ENCODE results near the gene SKOR2. TPM values are rescaled to one million over a fixed set of nuclear protein-coding genes. Genes with fewer than 3 reads are reported as not detected.

The SKOR2 gene
- total and polyA plus RNA-seq, 2 of the 4 experiments (the other 2 are of a cell fraction) = not detected

- peaks cover 28% of the 10 kb centered on the region for H3K27me3 ChIP-seq (ENCODE audit: control insufficient read depth, insufficient read depth, low read length)
- no peak overlapping the region for H2AK9ac ChIP-seq (replicated peaks; ENCODE audit: low read depth, low read length, poor library complexity)
- DNase-seq = no peak
- no peak overlapping the region for H3K9ac ChIP-seq (ENCODE audit: low read depth, low read length)
- no peak overlapping the region for H3K4me2 ChIP-seq (ENCODE audit: low read depth, low read length)
- TF ChIP-seq FOS (IDR thresholded peaks at IDR 0.05; ENCODE audit: low read depth, low read length) = no peak
- TF ChIP-seq RAD21 (IDR thresholded peaks at IDR 0.05; ENCODE audit: low read length) = no peak
- no peak for TF ChIP-seq RFX5 (IDR thresholded peaks at IDR 0.05; ENCODE audit: low read depth, low read length)
- TF ChIP-seq CEBPB (IDR thresholded peaks at IDR 0.05; ENCODE audit: low read depth, low read length) = no peak
- no peak for TF ChIP-seq USF2 (IDR thresholded peaks at IDR 0.05; ENCODE audit: low read depth, low read length)
- TF ChIP-seq NFE2L2 (IDR thresholded peaks at IDR 0.05; ENCODE audit: low read depth, low read length) = no peak
- TF ChIP-seq ELK1 (IDR thresholded peaks at IDR 0.05; ENCODE audit: borderline replicate concordance, low read depth, low read length) = no peak
- TF ChIP-seq CHD1 (IDR thresholded peaks at IDR 0.05; ENCODE audit: low read depth, low read length) = no peak
- TF ChIP-seq MAZ (IDR thresholded peaks at IDR 0.05; ENCODE audit: borderline replicate concordance, low read depth, low read length) = no peak
- TF ChIP-seq MXI1 (IDR thresholded peaks at IDR 0.05; ENCODE audit: borderline replicate concordance, low read depth, low read length) = no peak
- TF ChIP-seq RCOR1 (IDR thresholded peaks at IDR 0.05; ENCODE audit: insufficient replicate concordance, low read length) = no peak
- TF ChIP-seq BHLHE40 (IDR thresholded peaks at IDR 0.05; ENCODE audit: low read depth, low read length) = no peak
- no peak for TF ChIP-seq POLR2A (IDR thresholded peaks at IDR 0.05; ENCODE audit: low read depth, low read length)
- TF ChIP-seq CTCF (conservative IDR thresholded peaks at IDR 0.05; ENCODE audit: low read depth, low read length) = no peak
- no peak for TF ChIP-seq MAFK (IDR thresholded peaks at IDR 0.05; ENCODE audit: low read depth, low read length)
- no peak for TF ChIP-seq SMC3 (IDR thresholded peaks at IDR 0.05; ENCODE audit: low read depth, low read length)
- ChIA-PET CTCF (no interaction called here), POLR2A (ENCODE audit: unreplicated experiment) (no interaction called here)
- no peak overlapping the region for H3K56ac ChIP-seq (ENCODE audit: extremely low read depth, insufficient read depth, low read length)
- H2AFZ ChIP-seq (replicated peaks; ENCODE audit: low read length, poor library complexity) = no peak overlapping the region
- BruUV-seq (replicated peaks) = no TSS peak
- no peak for ATAC-seq (ENCODE audit: low read depth)
- no peak overlapping the region for H2BK20ac ChIP-seq (ENCODE audit: low read depth, low read length)
- no peak overlapping the region for H2BK15ac ChIP-seq (ENCODE audit: low read depth, low read length)
- no peak overlapping the region for H3K4me3 ChIP-seq (ENCODE audit: insufficient read depth, low read depth, low read length)
- no peak overlapping the region for H3K18ac ChIP-seq (ENCODE audit: low read depth, low read length)
- no peak overlapping the region for H4K8ac ChIP-seq (ENCODE audit: low read depth in 2 of 2, low read length in 2 of 2)
- H2BK120ac ChIP-seq (ENCODE audit: low read depth, low read length) = no peak overlapping the region
- dilution Hi-C loops (cut with HindIII; ENCODE audit: low sequenced_read_pairs, unreplicated experiment) (no loop called here), in situ Hi-C loops (cut with MboI; ENCODE audit: low sequenced_read_pairs) (no loop called here), intact Hi-C loops (cut with micrococcal nuclease) (no loop called here)
- no peak overlapping the region for H2BK5ac ChIP-seq (ENCODE audit: low read depth, low read length, poor library complexity, severe bottlenecking)
- no peak overlapping the region for H3K14ac ChIP-seq (replicated peaks; ENCODE audit: low read depth, low read length)
- H2AK5ac ChIP-seq (ENCODE audit: low read depth, low read length) = no peak overlapping the region
- no peaks in the 10 kb centered on the region for H3K36me3 ChIP-seq (ENCODE audit: control insufficient read depth, insufficient read depth, low read length)
- no peaks in the 10 kb centered on the region for H3K4me1 ChIP-seq (ENCODE audit: control insufficient read depth, insufficient read depth, low read length)
- H4K91ac ChIP-seq (ENCODE audit: insufficient read depth, low read depth, low read length) = no peak overlapping the region
- no peaks in the 10 kb centered on the region for H3K9me1 ChIP-seq (ENCODE audit: insufficient read depth, low read length)
- 0% methylated on average over 2 of the region's 10 CpGs; no CpG with 5 or more reads in 1 of the 2 experiments for WGBS, 2 experiments (ENCODE audit: extremely low coverage in 2 of 2, insufficient read length in 1 of 2)
- H4K20me1 ChIP-seq (ENCODE audit: insufficient read depth, low read length) = no peaks in the 10 kb centered on the region
- H3K27ac ChIP-seq (ENCODE audit: insufficient read depth, low read length) = no peak overlapping the region
- H3K4ac ChIP-seq (ENCODE audit: low read depth, low read length) = no peak overlapping the region
- no peak overlapping the region for H3K23ac ChIP-seq (ENCODE audit: low read depth, low read length)
- no peaks in the 10 kb centered on the region for H3K79me1 ChIP-seq (ENCODE audit: low read depth in 1 of 2, low read length in 2 of 2)
- H3K9me3 ChIP-seq (ENCODE audit: control insufficient read depth, insufficient read depth, low read length) = peaks cover 2% of the 10 kb centered on the region; the same call in 1 of the 2 replicates
- H4K5ac ChIP-seq (ENCODE audit: low read depth, low read length) = no peak overlapping the region
Observed at GRCh38 chr18:47264308-47264700, 12.8 kb upstream of the SKOR2 start.

Measured in IMR-90 (cell line).